Mesenchymal stem cell (in vitro differentiated cells and primary cell): ENCODE data around the gene HNRNPL.

Source experiments
- DNase-seq: peaks from one replicate; pipeline ENCODE4 v3.0.0-alpha.2; 2013
- H2AFZ ChIP-seq: one replicate; pipeline ENCODE4 v1.6.1; 2013; ENCODE audit warnings: low read depth, mild to moderate bottlenecking, control low read depth, inconsistent platforms, low read length, moderate library complexity
- H2AK5ac ChIP-seq: 2 replicates; pipeline ENCODE4 v1.6.1; 2013; ENCODE audit warnings: low read length, moderate library complexity, mild to moderate bottlenecking, inconsistent platforms; ENCODE audit not compliant: severe bottlenecking
- H2BK120ac ChIP-seq: one replicate; pipeline ENCODE4 v1.6.1; 2013; ENCODE audit warnings: low read depth, mild to moderate bottlenecking, inconsistent platforms, low read length, moderate library complexity
- H2BK12ac ChIP-seq, 2 experiments: one replicate each; pipeline ENCODE4 v1.6.1; 2013; ENCODE audit warnings: inconsistent platforms in 2 of 2, low read length in 2 of 2, mild to moderate bottlenecking in 2 of 2, moderate library complexity in 2 of 2, control low read depth in 1 of 2
- H2BK15ac ChIP-seq: one replicate; pipeline ENCODE4 v1.6.1; 2013; ENCODE audit warnings: mild to moderate bottlenecking, low read depth, inconsistent platforms; ENCODE audit not compliant: poor library complexity, severe bottlenecking
- H2BK5ac ChIP-seq: 2 replicates; pipeline ENCODE4 v1.6.1; 2013; ENCODE audit warnings: low read depth, mild to moderate bottlenecking, low read length, control low read depth, inconsistent platforms; ENCODE audit not compliant: poor library complexity, severe bottlenecking
- H3K14ac ChIP-seq, 2 experiments: one replicate each; pipeline ENCODE4 v1.6.1; 2013; ENCODE audit warnings: inconsistent platforms in 2 of 2, low read length in 2 of 2, control low read depth in 1 of 2, mild to moderate bottlenecking in 1 of 2, moderate library complexity in 1 of 2
- H3K18ac ChIP-seq, 2 experiments: one replicate each; pipeline ENCODE4 v1.6.1; 2013; ENCODE audit warnings: inconsistent platforms in 2 of 2, low read length in 2 of 2, control low read depth in 1 of 2, low read depth in 1 of 2, mild to moderate bottlenecking in 1 of 2
- H3K23ac ChIP-seq, 2 experiments: one replicate each; pipeline ENCODE4 v1.6.1; 2013; ENCODE audit warnings: inconsistent platforms in 2 of 2, low read length in 2 of 2, mild to moderate bottlenecking in 2 of 2, moderate library complexity in 2 of 2, control low read depth in 1 of 2
- H3K27ac ChIP-seq: 2 replicates; pipeline ENCODE4 v1.5.1; 2013; ENCODE audit warnings: mild to moderate bottlenecking, moderate library complexity, low read length, control low read depth, inconsistent platforms; ENCODE audit not compliant: poor library complexity, severe bottlenecking
- H3K27me3 ChIP-seq, 2 experiments: 2 replicates each; pipeline versions ENCODE4 v1.6.1 to v1.7.0; 2013; ENCODE audit warnings: low read length in 2 of 2, mild to moderate bottlenecking in 2 of 2, moderate library complexity in 2 of 2, control low read depth in 1 of 2, inconsistent platforms in 1 of 2; ENCODE audit not compliant: control insufficient read depth in 1 of 2, insufficient read depth in 1 of 2
- H3K36me3 ChIP-seq, 2 experiments: 2 replicates each; pipeline versions ENCODE4 v1.6.1 to v1.7.0; 2013; ENCODE audit warnings: low read length in 2 of 2, control low read depth in 1 of 2, inconsistent platforms in 1 of 2, low read depth in 1 of 2, mild to moderate bottlenecking in 1 of 2; ENCODE audit not compliant: insufficient read depth in 2 of 2, control insufficient read depth in 1 of 2
- H3K4ac ChIP-seq, 2 experiments: one replicate each; pipeline ENCODE4 v1.6.1; 2013; ENCODE audit warnings: inconsistent platforms in 2 of 2, low read length in 2 of 2, mild to moderate bottlenecking in 2 of 2, moderate library complexity in 2 of 2, control low read depth in 1 of 2, low read depth in 1 of 2
- H3K4me1 ChIP-seq: 2 replicates; pipeline ENCODE4 v1.6.1; 2013; ENCODE audit warnings: low read depth, low read length, control low read depth; ENCODE audit not compliant: control insufficient read depth, insufficient read depth
- H3K4me2 ChIP-seq: 2 replicates; pipeline ENCODE4 v1.6.1; 2013; ENCODE audit warnings: low read length, mild to moderate bottlenecking, inconsistent platforms; ENCODE audit not compliant: poor library complexity, severe bottlenecking
- H3K4me3 ChIP-seq, 2 experiments: 2 replicates each; pipeline versions ENCODE4 v1.5.1 to v1.7.0; 2013; ENCODE audit warnings: low read length in 2 of 2, mild to moderate bottlenecking in 2 of 2, control low read depth in 1 of 2, low read depth in 1 of 2; ENCODE audit not compliant: insufficient read depth in 1 of 2
- H3K79me1 ChIP-seq: replicated peaks from 2 replicates; pipeline ENCODE4 v1.6.1; 2013; ENCODE audit warnings: mild to moderate bottlenecking, control low read depth, low read length, inconsistent platforms; ENCODE audit not compliant: poor library complexity, severe bottlenecking
- H3K9ac ChIP-seq: 2 replicates; pipeline ENCODE4 v1.7.0; 2013; ENCODE audit warnings: mild to moderate bottlenecking, low read length, moderate library complexity
- H3K9me3 ChIP-seq: 2 replicates; pipeline ENCODE4 v1.7.0; 2013; ENCODE audit warnings: mild to moderate bottlenecking, low read length; ENCODE audit not compliant: control insufficient read depth
- H4K8ac ChIP-seq: one replicate; pipeline ENCODE4 v1.6.1; 2013; ENCODE audit warnings: inconsistent platforms, mild to moderate bottlenecking, low read length, moderate library complexity
- H4K91ac ChIP-seq: one replicate; pipeline ENCODE4 v1.6.1; 2013; ENCODE audit warnings: mild to moderate bottlenecking, low read length, inconsistent platforms
- WGBS: methylation state at CpG from one replicate; pipeline ENCODE4 v1.1.7; 2013; ENCODE audit warnings: mixed read lengths; 5-methylcytosine and 5-hydroxymethylcytosine counted together

HNRNPL gene

DNA sequence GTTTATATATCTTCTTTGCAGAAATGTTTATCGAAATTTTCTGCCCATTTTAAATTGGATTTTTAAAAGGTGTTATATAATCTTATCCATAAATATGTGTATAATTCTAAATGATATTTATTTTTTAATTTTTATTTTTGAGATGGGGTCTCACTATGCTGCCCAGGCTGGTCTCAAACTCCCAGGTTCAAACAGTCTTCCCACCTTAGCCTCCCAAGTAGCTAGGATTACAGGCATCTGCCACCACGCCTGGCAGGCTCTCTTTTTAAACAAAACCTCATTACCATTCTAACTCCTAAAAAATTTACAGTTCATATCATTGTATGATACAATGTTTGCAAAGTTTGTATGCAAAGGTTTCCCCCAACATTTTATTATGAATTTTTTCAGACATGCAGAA, 53.6 kb downstream of the HNRNPL start:
- no peaks in the 10 kb centered on the region for H3K9me3 ChIP-seq
- no peak overlapping the region for H2AFZ ChIP-seq
- H3K18ac ChIP-seq = no peak overlapping the region
- WGBS = no CpG with 5 or more reads among the region's 2 CpGs
- H3K36me3 ChIP-seq = no peaks in the 10 kb centered on the region
- H2BK5ac ChIP-seq = no peak overlapping the region
- peaks cover 0 to 7% of the 10 kb centered on the region in 2 experiments for H3K27me3 ChIP-seq
- no peak overlapping the region for H3K9ac ChIP-seq
- no peak overlapping the region for H4K91ac ChIP-seq
- no peak overlapping the region for H3K4me2 ChIP-seq
- no peak overlapping the region for H3K27ac ChIP-seq
- DNase-seq = no peak
- no peak overlapping the region for H2BK120ac ChIP-seq
- no peak overlapping the region for H3K4me3 ChIP-seq
- H3K79me1 ChIP-seq = no peaks in the 10 kb centered on the region
- H3K4ac ChIP-seq = no peak overlapping the region
- no peak overlapping the region for H2AK5ac ChIP-seq
- peaks cover 4% of the 10 kb centered on the region for H3K4me1 ChIP-seq
- H3K14ac ChIP-seq = no peak overlapping the region
- no peak overlapping the region for H4K8ac ChIP-seq
- no peak overlapping the region for H2BK12ac ChIP-seq
- H3K23ac ChIP-seq = no peak overlapping the region
- no peak overlapping the region for H2BK15ac ChIP-seq

DNA sequence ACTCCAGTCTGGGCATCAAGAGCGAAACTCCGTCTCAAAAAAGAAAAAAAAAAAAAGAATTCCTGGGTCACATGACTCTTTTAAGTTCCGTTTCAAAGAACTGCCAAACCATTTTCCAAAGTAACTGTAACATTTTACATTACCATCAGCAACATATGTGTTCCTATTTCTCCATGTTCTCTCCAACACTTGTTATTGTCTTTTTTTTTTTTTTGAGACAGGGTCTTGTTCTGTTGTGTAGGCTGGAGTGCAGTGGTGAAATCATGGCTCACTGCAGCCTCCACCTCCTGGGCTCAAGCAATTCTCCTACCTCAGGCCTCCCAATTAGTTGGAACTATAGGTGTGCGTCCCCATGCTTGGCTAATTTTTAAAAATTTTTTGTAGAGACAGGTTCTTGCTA, 54.2 kb downstream of the HNRNPL start:
- Histone ChIP-seq H2BK120ac (no peak overlapping the region), H2BK5ac (no peak overlapping the region), H2AK5ac (no peak overlapping the region), H3K4me2 (no peak overlapping the region), H3K4me3 (no peak overlapping the region), H3K14ac (no peak overlapping the region), H2AFZ (no peak overlapping the region), H3K4ac (no peak overlapping the region), H3K23ac (no peak overlapping the region), H3K18ac (no peak overlapping the region), H3K4me1 (peaks cover 4% of the 10 kb centered on the region), H3K79me1 (no peaks in the 10 kb centered on the region), H2BK12ac (no peak overlapping the region), H2BK15ac (no peak overlapping the region), H4K8ac (no peak overlapping the region), H3K9ac (no peak overlapping the region), H3K27ac (no peak overlapping the region), H3K9me3 (no peaks in the 10 kb centered on the region), H3K36me3 (no peaks in the 10 kb centered on the region), H4K91ac (no peak overlapping the region), H3K27me3 (peaks cover 0 to 7% of the 10 kb centered on the region in 2 experiments)
- WGBS = 83% methylated on average over 4 of the region's 4 CpGs
- no peak for DNase-seq

GRCh38 chr19:38793671-38794070, 56.1 kb downstream of the HNRNPL start:
- Histone ChIP-seq H2AK5ac (no peak overlapping the region), H3K14ac (no peak overlapping the region), H3K4ac (no peak overlapping the region), H3K79me1 (no peaks in the 10 kb centered on the region), H2BK5ac (no peak overlapping the region), H2BK12ac (no peak overlapping the region), H2BK120ac (no peak overlapping the region), H2AFZ (no peak overlapping the region), H4K91ac (no peak overlapping the region), H3K36me3 (no peaks in the 10 kb centered on the region), H3K23ac (no peak overlapping the region), H3K9ac (no peak overlapping the region), H3K9me3 (no peaks in the 10 kb centered on the region), H4K8ac (no peak overlapping the region), H3K27me3 (peaks cover 0 to 7% of the 10 kb centered on the region in 2 experiments), H3K27ac (no peak overlapping the region), H3K18ac (no peak overlapping the region), H3K4me3 (no peak overlapping the region), H3K4me2 (no peak overlapping the region), H3K4me1 (peaks cover 2% of the 10 kb centered on the region), H2BK15ac (no peak overlapping the region)
- no peak for DNase-seq
- WGBS = 90% methylated on average over 3 of the region's 5 CpGs

GRCh38 chr19:38793177-38793576, 56.6 kb downstream of the HNRNPL start:
- Histone ChIP-seq H2AFZ (no peak overlapping the region), H3K27ac (no peak overlapping the region), H3K4me2 (no peak overlapping the region), H2BK120ac (no peak overlapping the region), H3K79me1 (no peaks in the 10 kb centered on the region), H3K4me1 (peaks cover 2% of the 10 kb centered on the region), H2BK12ac (no peak overlapping the region), H3K27me3 (peaks cover 0 to 7% of the 10 kb centered on the region in 2 experiments), H3K9me3 (no peaks in the 10 kb centered on the region), H4K8ac (no peak overlapping the region), H3K14ac (no peak overlapping the region), H3K18ac (no peak overlapping the region), H2BK5ac (no peak overlapping the region), H3K23ac (no peak overlapping the region), H3K9ac (no peak overlapping the region), H2AK5ac (no peak overlapping the region), H4K91ac (no peak overlapping the region), H3K36me3 (no peaks in the 10 kb centered on the region), H3K4ac (no peak overlapping the region), H3K4me3 (no peak overlapping the region), H2BK15ac (no peak overlapping the region)
- no peak for DNase-seq
- 91% methylated on average over 6 of the region's 8 CpGs for WGBS
